Neural crest cell (in vitro differentiated cells): ENCODE data around the gene TCF25. TPM values are rescaled to one million over a fixed set of nuclear protein-coding genes. Genes with fewer than 3 reads are reported as not detected.
A peak's percentile ranks its signal among the peaks of the same experiment; 100 is the strongest.

Experiments
- DNase-seq: peaks from one replicate; pipeline ENCODE4 v3.0.0; 2021; ENCODE audit warnings: low read depth, mixed read lengths, low spot score
- H3K27ac Mint-ChIP-seq: one replicate; pipeline ENCODE4 v1.8.0; 2021; ENCODE audit warnings: mild to moderate bottlenecking, mixed read lengths; ENCODE audit not compliant: unreplicated experiment
- H3K27me3 Mint-ChIP-seq: 2 replicates; pipeline ENCODE4 v1.8.0; 2021; ENCODE audit warnings: low read depth, mild to moderate bottlenecking, mixed read lengths
- H3K36me3 Mint-ChIP-seq: 2 replicates; pipeline ENCODE4 v1.8.0; 2021; ENCODE audit warnings: low read depth, mild to moderate bottlenecking, mixed read lengths
- H3K4me1 Mint-ChIP-seq: 2 replicates; pipeline ENCODE4 v1.8.0; 2021; ENCODE audit warnings: mixed read lengths
- H3K4me3 Mint-ChIP-seq: one replicate; pipeline ENCODE4 v1.8.0; 2021; ENCODE audit warnings: mild to moderate bottlenecking, mixed read lengths
- H3K9me3 Mint-ChIP-seq: 2 replicates; pipeline ENCODE4 v1.8.0; 2021; ENCODE audit warnings: mixed read lengths
- CTCF ChIP-seq: fragments of 200-600 bp; sonication (generic); conservative IDR thresholded peaks from 2 replicates; pipeline ENCODE4 v1.5.0; 2021; ENCODE audit warnings: antibody characterized with exemption, mild to moderate bottlenecking
- total RNA-seq: library from RNA; stranded (reverse); gene quantifications from 2 replicates; pipeline ENCODE4 v1.2.1, GENCODE V29; 2021

Gene TCF25
- total RNA-seq, 1 donor from 2014 or later, result 209 TPM

GRCh38 chr16:89917773-89918452, 44.5 kb downstream of the TCF25 start:
- Mint-ChIP-seq H3K9me3 (no peaks in the 10 kb centered on the region), H3K4me1 (peaks cover 47% of the 10 kb centered on the region), H3K4me3 (peak overlapping the region; percentile 87), H3K36me3 (no peaks in the 10 kb centered on the region), H3K27ac (peak overlapping the region; percentile 62), H3K27me3 (peaks cover 2% of the 10 kb centered on the region)
- TF ChIP-seq CTCF, result no peak
- DNase-seq, result peak; percentile 53

- Mint-ChIP-seq H3K4me3 (peak within 1 kb of the TSS; percentile 87), H3K4me1 (peaks cover 47% of the 10 kb centered on the region), H3K9me3 (no peaks in the 10 kb centered on the region), H3K27me3 (peaks cover 2% of the 10 kb centered on the region), H3K27ac (peak within 1 kb of the TSS; percentile 62), H3K36me3 (no peaks in the 10 kb centered on the region)
- peak; percentile 59 for DNase-seq
- peak; percentile 68 for TF ChIP-seq CTCF
These were observed 45.3 kb downstream of the TCF25 start, which contains the start of gene MC1R for GRCh38 chr16:89918453-89919347. MC1R (plus strand) TSS chr16:89918862; CDS start chr16:89919259, 397 bp downstream.

GRCh38 chr16:89919535-89920406, 46.4 kb downstream of the TCF25 start:
- Mint-ChIP-seq H3K4me1 (peaks cover 47% of the 10 kb centered on the region), H3K9me3 (no peaks in the 10 kb centered on the region), H3K36me3 (no peaks in the 10 kb centered on the region), H3K4me3 (peak overlapping the region; percentile 83), H3K27me3 (peaks cover 6% of the 10 kb centered on the region), H3K27ac (peak overlapping the region; percentile 87)
- no peak for DNase-seq
- TF ChIP-seq CTCF, result no peak

- no peak for TF ChIP-seq CTCF
- H3K4me3 Mint-ChIP-seq, result peak overlapping the region; percentile 83
- no peak for DNase-seq
- H3K9me3 Mint-ChIP-seq, result no peaks in the 10 kb centered on the region
- peaks cover 44% of the 10 kb centered on the region for H3K4me1 Mint-ChIP-seq
- peaks cover 11% of the 10 kb centered on the region for H3K27me3 Mint-ChIP-seq
- no peak overlapping the region for H3K27ac Mint-ChIP-seq
- no peaks in the 10 kb centered on the region for H3K36me3 Mint-ChIP-seq
These were observed 47.3 kb downstream of the TCF25 start for GRCh38 chr16:89920723-89921122.

GRCh38 chr16:89921131-89921701, 47.8 kb downstream of the TCF25 start:
- H3K4me1 Mint-ChIP-seq, result peaks cover 41% of the 10 kb centered on the region
- H3K4me3 Mint-ChIP-seq, result peak overlapping the region; percentile 98
- TF ChIP-seq CTCF, result no peak
- peaks cover 11% of the 10 kb centered on the region for H3K27me3 Mint-ChIP-seq
- H3K9me3 Mint-ChIP-seq, result no peaks in the 10 kb centered on the region
- no peaks in the 10 kb centered on the region for H3K36me3 Mint-ChIP-seq
- DNase-seq, result no peak
- H3K27ac Mint-ChIP-seq, result no peak overlapping the region
